ENCODE measurements around the gene WDR7.

WDR7 gene

GRCh38 chr18:56902653-56903052 is 251.5 kb downstream of the WDR7 start:
- no peak for TF ChIP-seq CTCF (IDR thresholded peaks at IDR 0.05; ENCODE audit: low read depth, low read length)
- no peak for DNase-seq (ENCODE audit: extremely low read depth, low read depth)

- no peak for TF ChIP-seq CTCF (IDR thresholded peaks at IDR 0.05; ENCODE audit: low read depth, low read length)
- DNase-seq (ENCODE audit: extremely low read depth, low read depth), result no peak
These were observed 252.5 kb downstream of the WDR7 start for GRCh38 chr18:56903686-56904085.

GRCh38 chr18:56907771-56908170 is 256.6 kb downstream of the WDR7 start:
- no peak for DNase-seq (ENCODE audit: extremely low read depth, low read depth)
- TF ChIP-seq CTCF (IDR thresholded peaks at IDR 0.05; ENCODE audit: low read depth, low read length), result no peak

- DNase-seq (ENCODE audit: extremely low read depth, low read depth), result no peak
- no peak for TF ChIP-seq CTCF (IDR thresholded peaks at IDR 0.05; ENCODE audit: low read depth, low read length)
These were observed 259.1 kb downstream of the WDR7 start for GRCh38 chr18:56910237-56910636.

- no peak for TF ChIP-seq CTCF (IDR thresholded peaks at IDR 0.05; ENCODE audit: low read depth, low read length)
- no peak for DNase-seq (ENCODE audit: extremely low read depth, low read depth)
These were observed 259.8 kb downstream of the WDR7 start for GRCh38 chr18:56910967-56911366.

- DNase-seq (ENCODE audit: extremely low read depth, low read depth), result no peak
- TF ChIP-seq CTCF (IDR thresholded peaks at IDR 0.05; ENCODE audit: low read depth, low read length), result no peak
These were observed 262.8 kb downstream of the WDR7 start for GRCh38 chr18:56913941-56914340.

GRCh38 chr18:56919190-56919589 is 268.0 kb downstream of the WDR7 start:
- TF ChIP-seq CTCF (IDR thresholded peaks at IDR 0.05; ENCODE audit: low read depth, low read length), result no peak
- no peak for DNase-seq (ENCODE audit: extremely low read depth, low read depth)
